Chondrocyte (in vitro differentiated cells): ENCODE measurements around the gene ALG14. TPM values are rescaled to one million over a fixed set of nuclear protein-coding genes. Genes with fewer than 3 reads are reported as not detected.

ENCODE experiments used
- DNase-seq: peaks from one replicate; pipeline ENCODE4 v3.0.0; 2021; ENCODE audit warnings: mixed read lengths, low spot score
- H3K27ac Mint-ChIP-seq: one replicate; pipeline ENCODE4 v1.8.0; 2021; ENCODE audit warnings: mild to moderate bottlenecking, moderate library complexity, mixed read lengths; ENCODE audit not compliant: unreplicated experiment
- H3K27me3 Mint-ChIP-seq: 2 replicates; pipeline ENCODE4 v1.8.0; 2021; ENCODE audit warnings: low read depth, mixed read lengths
- H3K36me3 Mint-ChIP-seq: 2 replicates; pipeline ENCODE4 v1.8.0; 2021; ENCODE audit warnings: low read depth, mixed read lengths
- H3K4me1 Mint-ChIP-seq: 2 replicates; pipeline ENCODE4 v1.8.0; 2021; ENCODE audit warnings: low read depth, mild to moderate bottlenecking, mixed read lengths
- H3K4me3 Mint-ChIP-seq: one replicate; pipeline ENCODE4 v1.8.0; 2021; ENCODE audit warnings: mild to moderate bottlenecking, moderate library complexity, mixed read lengths; ENCODE audit not compliant: unreplicated experiment
- H3K9me3 Mint-ChIP-seq: 2 replicates; pipeline ENCODE4 v1.8.0; 2021; ENCODE audit warnings: low read depth, mixed read lengths
- total RNA-seq: library from RNA; stranded (reverse); gene quantifications from 3 replicates; pipeline ENCODE4 v1.2.1, GENCODE V29; 2021
- TF ChIP-seq, protein P1 (sequence below): fragments of 200-600 bp; sonication (generic); IDR thresholded peaks from 2 replicates; pipeline ENCODE4 v1.5.0; 2021; ENCODE audit warnings: antibody characterized with exemption, mild to moderate bottlenecking, moderate library complexity

The ALG14 gene
- total RNA-seq, 1 donor from 2014 or later, result 3.8 TPM

DNA sequence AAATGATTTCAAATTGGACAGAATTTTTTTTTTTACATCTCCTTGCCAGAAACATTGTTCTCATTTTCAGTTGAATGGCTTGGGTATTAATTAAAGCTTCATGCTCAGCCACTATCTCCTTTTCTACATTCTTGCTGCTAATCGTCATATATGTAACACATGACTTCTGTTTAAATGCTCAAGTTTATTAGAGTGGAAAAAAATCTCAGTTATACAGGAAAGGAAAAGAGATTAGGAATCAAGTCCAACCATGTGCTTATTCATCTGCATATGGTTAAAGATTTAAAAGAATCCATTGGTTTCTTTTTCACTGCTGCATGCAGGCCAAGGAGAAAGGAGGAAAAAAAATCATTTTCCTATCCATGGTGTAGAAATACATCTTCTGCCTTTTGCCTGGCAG lies 98.5 kb downstream of the ALG14 start:
- H3K4me1 Mint-ChIP-seq, result peaks cover 40% of the 10 kb centered on the region
- no peaks in the 10 kb centered on the region for H3K27me3 Mint-ChIP-seq
- no peak for DNase-seq
- TF ChIP-seq, protein P1, sequence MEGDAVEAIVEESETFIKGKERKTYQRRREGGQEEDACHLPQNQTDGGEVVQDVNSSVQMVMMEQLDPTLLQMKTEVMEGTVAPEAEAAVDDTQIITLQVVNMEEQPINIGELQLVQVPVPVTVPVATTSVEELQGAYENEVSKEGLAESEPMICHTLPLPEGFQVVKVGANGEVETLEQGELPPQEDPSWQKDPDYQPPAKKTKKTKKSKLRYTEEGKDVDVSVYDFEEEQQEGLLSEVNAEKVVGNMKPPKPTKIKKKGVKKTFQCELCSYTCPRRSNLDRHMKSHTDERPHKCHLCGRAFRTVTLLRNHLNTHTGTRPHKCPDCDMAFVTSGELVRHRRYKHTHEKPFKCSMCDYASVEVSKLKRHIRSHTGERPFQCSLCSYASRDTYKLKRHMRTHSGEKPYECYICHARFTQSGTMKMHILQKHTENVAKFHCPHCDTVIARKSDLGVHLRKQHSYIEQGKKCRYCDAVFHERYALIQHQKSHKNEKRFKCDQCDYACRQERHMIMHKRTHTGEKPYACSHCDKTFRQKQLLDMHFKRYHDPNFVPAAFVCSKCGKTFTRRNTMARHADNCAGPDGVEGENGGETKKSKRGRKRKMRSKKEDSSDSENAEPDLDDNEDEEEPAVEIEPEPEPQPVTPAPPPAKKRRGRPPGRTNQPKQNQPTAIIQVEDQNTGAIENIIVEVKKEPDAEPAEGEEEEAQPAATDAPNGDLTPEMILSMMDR, result no peak
- peak overlapping the region; percentile 78 for H3K27ac Mint-ChIP-seq
- peaks cover 4% of the 10 kb centered on the region for H3K9me3 Mint-ChIP-seq
- no peak overlapping the region for H3K4me3 Mint-ChIP-seq
- H3K36me3 Mint-ChIP-seq, result no peaks in the 10 kb centered on the region

DNA sequence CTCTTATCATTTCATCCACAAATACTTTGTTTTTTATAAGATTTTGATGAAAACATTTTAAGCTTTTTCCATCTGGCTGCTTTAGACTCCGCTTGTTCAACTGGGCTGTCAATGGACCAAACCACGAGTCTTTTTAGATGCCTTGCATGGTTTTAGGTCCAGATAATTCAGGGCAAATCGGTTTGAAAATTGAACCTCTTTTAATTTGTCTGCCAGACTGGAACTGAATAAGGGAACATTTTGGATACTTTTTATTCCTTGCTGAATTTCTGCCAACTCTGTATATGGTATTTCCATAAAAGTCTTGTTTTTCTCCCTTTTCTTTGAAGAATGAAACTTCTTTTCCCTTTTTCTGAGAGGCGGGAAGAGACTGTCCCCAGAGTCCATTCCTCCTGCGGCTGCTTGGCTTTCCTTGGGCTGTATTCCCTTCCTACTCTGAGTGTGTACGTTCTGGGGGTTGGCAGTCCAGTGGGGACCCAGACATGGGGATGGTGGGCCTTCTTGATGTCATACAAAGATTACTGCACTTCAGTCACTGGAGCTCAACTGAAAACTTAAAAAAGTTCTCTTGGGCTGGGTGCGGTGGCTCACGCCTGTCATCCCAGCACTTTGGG lies 99.3 kb downstream of the ALG14 start:
- DNase-seq, result no peak
- Mint-ChIP-seq H3K27ac (peak overlapping the region; percentile 78), H3K9me3 (peaks cover 7% of the 10 kb centered on the region), H3K4me1 (peaks cover 40% of the 10 kb centered on the region), H3K27me3 (no peaks in the 10 kb centered on the region), H3K4me3 (no peak overlapping the region), H3K36me3 (no peaks in the 10 kb centered on the region)
- TF ChIP-seq, protein P1, result no peak

DNA sequence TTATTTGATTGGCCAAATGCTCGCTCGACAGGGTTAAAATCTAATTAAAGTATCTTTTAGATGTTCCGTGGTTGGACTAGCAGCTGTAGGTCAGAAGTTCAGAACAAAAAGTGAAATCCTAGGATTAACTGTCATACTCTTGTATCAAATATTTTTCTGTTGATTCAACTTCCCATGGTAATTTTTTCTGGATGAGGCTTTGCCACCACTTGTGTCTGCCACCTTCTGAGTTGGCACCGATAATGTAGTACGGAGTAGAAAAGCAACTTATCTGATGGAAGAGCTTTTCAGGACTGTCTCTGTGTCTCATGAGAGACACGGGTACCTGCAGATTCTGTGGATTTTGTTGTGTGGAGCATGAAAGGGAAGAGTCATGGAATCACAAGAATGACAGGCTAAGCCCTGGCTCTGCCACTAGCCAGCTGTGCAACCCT lies 101.2 kb downstream of the ALG14 start:
- no peak overlapping the region for H3K4me3 Mint-ChIP-seq
- no peaks in the 10 kb centered on the region for H3K36me3 Mint-ChIP-seq
- H3K4me1 Mint-ChIP-seq, result peaks cover 40% of the 10 kb centered on the region
- H3K27ac Mint-ChIP-seq, result peak overlapping the region; percentile 64
- DNase-seq, result no peak
- no peaks in the 10 kb centered on the region for H3K27me3 Mint-ChIP-seq
- TF ChIP-seq, protein P1, result no peak
- peaks cover 7% of the 10 kb centered on the region for H3K9me3 Mint-ChIP-seq

DNA sequence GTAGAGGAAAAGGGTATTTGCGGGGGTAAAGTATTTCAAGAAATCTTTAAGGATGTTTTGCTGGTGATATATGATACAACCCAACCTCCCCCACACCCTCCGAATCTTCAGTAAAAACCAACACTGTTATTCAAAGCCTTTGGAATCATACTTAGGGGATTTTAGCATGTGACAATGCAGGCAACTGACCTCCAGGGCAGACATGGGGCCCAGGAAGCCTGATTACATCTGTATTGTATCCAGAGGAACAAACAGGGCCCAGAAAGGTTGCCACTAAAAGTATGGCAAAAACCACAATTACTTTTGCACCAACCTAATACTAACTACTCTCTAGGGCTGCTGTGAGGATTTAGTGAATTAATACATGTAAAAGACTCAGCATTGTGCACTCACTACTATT lies 102.0 kb downstream of the ALG14 start:
- Mint-ChIP-seq H3K27me3 (no peaks in the 10 kb centered on the region), H3K9me3 (peaks cover 7% of the 10 kb centered on the region), H3K4me3 (no peak overlapping the region), H3K27ac (peak overlapping the region; percentile 33), H3K36me3 (no peaks in the 10 kb centered on the region), H3K4me1 (peaks cover 40% of the 10 kb centered on the region)
- no peak for DNase-seq
- TF ChIP-seq, protein P1, result no peak

DNA sequence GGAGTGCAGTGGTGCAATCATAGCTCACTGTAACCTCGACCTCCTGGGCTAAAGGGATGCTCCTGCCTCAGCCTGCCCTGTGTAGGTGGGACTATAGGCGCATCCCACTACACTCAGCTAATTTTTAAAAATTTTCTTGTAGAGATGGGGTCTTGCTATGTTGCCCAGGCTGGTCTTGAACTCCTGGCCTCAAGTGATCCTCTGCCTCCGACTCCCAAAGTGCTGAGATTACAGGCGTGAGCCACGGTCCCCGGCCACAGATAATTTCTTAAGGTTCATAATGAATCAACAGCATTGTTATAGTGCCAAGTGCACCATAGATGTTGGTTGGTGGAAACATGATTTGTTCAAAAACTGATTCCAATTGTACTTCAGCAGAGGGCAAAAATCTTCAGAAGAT lies 103.6 kb downstream of the ALG14 start:
- no peak overlapping the region for H3K4me3 Mint-ChIP-seq
- peaks cover 2% of the 10 kb centered on the region for H3K9me3 Mint-ChIP-seq
- TF ChIP-seq, protein P1, result no peak
- H3K27me3 Mint-ChIP-seq, result no peaks in the 10 kb centered on the region
- DNase-seq, result no peak
- peaks cover 30% of the 10 kb centered on the region for H3K4me1 Mint-ChIP-seq
- no peaks in the 10 kb centered on the region for H3K36me3 Mint-ChIP-seq
- no peak overlapping the region for H3K27ac Mint-ChIP-seq
